Endometrial microvascular endothelial cells (primary cell): ENCODE results near the gene LKAAEAR1. TPM values are rescaled to one million over a fixed set of nuclear protein-coding genes. Genes with fewer than 3 reads are reported as not detected.

Experiments
- in situ Hi-C: cut with HindIII; loops from 2 replicates; pipeline ENCODE4 v1.10.0; 2017; ENCODE audit warnings: low sequenced_read_pairs, low pct_unique_long_range_greater_than_20kb; ENCODE audit errors: inconsistent ontology term
- total RNA-seq: library from RNA; depleted of rRNA; stranded (reverse); fragments of >200 nt; gene quantifications from one replicate; pipeline ENCODE4 v1.2.3, GENCODE V29; 2015; ENCODE audit errors: inconsistent ontology term

The LKAAEAR1 gene
- total RNA-seq, 1 donor from 2014 or later = not detected

- in situ Hi-C loops = no loop called here
Measured at GRCh38 chr20:64112691-64113443, 28.7 kb upstream of the LKAAEAR1 start.

DNA sequence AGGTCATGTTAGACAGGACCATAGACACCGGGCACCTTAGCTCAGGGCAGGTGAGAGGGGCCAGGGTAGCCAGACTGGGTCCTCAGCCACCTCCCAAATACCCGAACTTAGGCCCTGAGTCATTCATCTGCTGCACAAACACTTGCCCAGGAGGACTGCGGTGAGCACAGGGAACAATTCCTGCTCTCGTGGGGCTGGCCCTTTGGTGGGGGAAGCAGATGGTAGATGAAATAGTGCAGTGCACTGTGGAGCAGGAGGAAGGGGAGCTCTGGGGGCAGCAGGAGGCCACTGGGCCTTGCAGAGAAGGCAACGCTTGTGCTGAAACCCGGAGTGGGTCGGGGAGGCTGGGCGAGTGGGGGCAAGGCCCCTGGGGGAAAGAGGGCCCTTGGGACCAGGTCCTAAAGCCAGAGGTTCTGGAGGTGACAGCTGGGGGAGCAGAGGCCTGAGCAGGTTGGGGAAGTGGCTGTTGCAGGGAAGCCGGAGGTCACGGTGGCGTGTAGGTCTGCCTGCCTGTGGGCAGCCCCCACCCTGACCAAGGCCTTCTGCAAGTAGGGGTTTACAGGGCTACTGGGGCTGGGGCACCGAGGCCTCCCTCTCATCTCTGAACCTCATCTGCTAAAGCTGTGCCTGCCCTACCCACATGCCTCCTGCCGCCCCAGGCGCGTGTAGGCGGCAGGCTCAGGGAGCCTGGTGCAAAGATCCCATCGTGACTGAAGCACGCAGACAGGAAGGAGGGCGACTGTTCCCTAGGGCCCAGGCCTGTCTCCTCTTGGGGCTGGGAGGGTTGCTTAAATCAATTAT, 27.8 kb upstream of the LKAAEAR1 start:
- in situ Hi-C loops = no loop called here

- in situ Hi-C loops = no loop called here
Measured at GRCh38 chr20:64110411-64111068, 26.3 kb upstream of the LKAAEAR1 start.

- in situ Hi-C loops = no loop called here
Measured at GRCh38 chr20:64109831-64110391, 25.7 kb upstream of the LKAAEAR1 start.

DNA sequence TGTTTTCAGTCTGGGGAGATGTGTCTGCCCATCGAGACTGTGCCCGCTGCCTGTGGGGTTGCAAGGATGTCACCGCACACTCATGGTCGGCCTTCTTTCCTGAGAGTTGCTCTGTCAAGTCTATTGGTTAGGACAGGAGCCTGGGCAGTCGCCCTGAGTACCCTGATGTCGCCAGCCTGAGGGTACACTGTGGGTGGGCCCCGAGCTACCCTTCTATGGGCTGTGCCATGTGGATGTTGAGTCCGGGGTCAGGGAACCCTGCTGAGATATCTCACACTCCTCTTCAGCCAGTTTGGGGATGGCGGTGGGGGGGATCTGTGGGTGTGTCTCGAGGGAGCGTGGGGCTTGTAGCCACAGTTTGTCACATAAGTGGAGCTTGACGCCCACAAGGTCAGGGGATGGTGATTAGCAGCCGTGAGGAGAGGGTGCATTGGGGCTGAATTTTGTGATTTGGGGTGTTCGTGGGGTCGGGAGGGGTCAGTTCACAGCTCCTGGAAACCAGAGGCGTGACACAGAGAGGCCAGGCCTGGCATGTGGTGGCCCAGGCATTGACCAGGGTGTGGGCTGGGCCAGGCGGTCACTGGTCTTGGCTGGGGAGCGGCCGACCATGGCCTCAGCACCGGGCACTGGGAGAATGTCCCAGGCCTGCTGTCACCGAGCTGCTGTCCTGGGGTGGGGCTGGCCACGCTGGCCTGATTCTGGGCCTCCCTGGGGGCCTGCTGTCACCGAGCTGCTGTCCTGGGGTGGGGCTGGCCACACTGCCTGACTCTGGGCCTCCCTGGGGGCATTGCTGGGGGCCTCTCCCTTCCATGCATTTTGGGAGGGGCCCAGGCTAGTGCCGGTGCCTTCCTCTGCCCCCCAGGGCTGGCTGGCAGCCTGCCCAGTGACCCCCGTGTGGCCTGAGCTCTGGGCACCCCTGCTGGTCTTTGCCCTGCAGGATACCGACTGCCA, 24.8 kb upstream of the LKAAEAR1 start:
- in situ Hi-C loops = no loop called here

GRCh38 chr20:64107736-64108457, 23.7 kb upstream of the LKAAEAR1 start:
- in situ Hi-C loops = no loop called here

- in situ Hi-C loops = no loop called here
Measured at GRCh38 chr20:64106981-64107735, 23.0 kb upstream of the LKAAEAR1 start, which contains the start of gene NPBWR2. TSS of gene NPBWR2 (minus strand) at chr20:64107565. CDS start at chr20:64106831, 734 bp downstream.

GRCh38 chr20:64106435-64106961, 22.3 kb upstream of the LKAAEAR1 start:
- in situ Hi-C loops = no loop called here

- in situ Hi-C loops = no loop called here
Measured at GRCh38 chr20:64105846-64106434, 21.7 kb upstream of the LKAAEAR1 start.

GRCh38 chr20:64104667-64105451, 20.7 kb upstream of the LKAAEAR1 start:
- in situ Hi-C loops = no loop called here

DNA sequence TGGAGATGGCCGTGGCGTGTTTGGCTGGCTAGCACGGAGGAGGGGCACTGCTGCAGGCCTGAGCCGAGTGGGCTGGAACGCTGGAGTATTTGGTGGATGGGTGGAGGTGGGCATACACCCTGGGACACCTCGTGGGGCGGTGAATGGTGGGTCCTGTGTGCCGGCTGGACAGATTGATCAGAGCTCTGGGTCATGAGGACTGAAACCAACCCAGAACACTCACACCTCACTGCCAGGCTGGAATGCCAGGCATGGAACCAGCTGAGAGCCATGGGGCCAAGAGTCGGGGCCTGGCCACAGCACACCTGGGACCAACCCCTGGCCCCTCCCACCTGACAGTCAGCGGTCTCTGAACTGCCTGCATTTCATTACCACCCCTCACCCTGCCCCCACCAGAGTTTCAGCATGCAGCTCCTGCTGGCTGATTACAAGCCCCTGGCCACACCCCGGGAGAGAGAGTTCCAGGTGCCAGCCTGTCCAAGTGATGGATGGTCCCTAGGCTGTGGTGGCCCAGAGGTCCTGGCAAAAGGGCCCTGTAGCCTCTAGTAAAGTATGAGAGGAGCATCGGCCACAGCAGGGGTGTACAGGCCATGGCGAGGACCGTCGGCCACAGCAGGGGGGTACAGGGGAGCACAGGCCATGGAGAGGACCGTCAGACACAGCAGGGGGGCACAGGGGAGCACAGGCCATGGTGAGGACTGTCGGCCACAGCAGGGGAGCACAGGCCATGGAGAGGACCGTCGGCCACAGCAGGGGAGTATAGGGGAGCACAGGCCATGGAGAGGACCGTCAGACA, 19.9 kb upstream of the LKAAEAR1 start:
- in situ Hi-C loops = no loop called here

GRCh38 chr20:64102647-64103354, 18.6 kb upstream of the LKAAEAR1 start:
- in situ Hi-C loops = no loop called here

DNA sequence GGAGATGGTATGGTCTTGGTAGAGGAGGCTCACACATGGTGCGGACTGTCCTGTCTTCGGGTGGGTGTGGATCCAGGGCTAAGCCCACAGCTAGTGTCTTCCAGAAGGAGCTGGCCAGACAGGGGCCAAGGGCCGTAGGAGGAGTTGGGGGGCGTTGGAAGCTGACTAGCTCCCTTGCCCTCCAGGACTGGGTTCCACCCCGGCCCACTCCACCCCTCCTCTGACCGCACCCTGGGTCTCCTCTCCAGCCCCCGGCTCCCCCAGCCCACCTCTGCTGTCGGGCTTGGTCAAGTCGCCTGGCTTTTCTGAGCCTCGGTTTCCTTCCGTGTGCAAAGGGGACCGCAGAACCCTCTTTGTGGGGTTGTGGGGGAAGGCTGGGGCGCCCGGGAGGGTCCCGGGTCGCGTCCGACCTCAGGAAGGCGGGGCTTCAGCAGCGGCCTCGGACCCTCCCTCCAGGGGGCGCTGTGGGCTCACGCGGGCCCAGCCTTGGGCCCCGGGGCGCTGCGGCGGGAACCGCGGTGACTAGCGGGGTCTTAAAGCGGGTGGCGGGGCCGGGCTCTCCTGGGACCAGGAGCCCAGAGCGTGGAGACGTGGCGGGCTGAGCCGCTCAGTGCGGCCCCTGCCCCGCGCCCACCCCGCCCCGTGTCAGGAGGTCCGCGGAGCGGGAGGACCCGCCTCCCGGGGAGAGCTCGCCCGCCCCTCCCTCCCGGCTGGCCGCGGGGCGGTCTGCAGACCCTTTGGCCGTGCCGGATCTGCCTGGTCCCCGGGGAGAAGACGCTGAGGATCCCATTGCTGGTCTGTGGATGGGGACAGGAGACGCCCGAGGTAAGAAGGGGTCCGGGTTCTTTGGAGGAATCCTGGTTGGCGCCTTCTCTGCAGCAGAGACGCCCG, 17.8 kb upstream of the LKAAEAR1 start:
- in situ Hi-C loops = no loop called here
